Right lobe of liver (tissue), 4 donors: ENCODE data around the gene ZNF827.

Source experiments
- CTCF ChIP-seq, 4 donors: fragments of 200-600 bp in 3 of 4; fragments of 450-650 bp in 1 of 4; IDR thresholded peaks; one replicate each; pipeline versions ENCODE4 v1.5.1 to v1.8.0; 2016 to 2022; ENCODE audit warnings: antibody characterized with exemption in 4 of 4, mild to moderate bottlenecking in 2 of 4
- POLR2A ChIP-seq: fragments of 450-650 bp; IDR thresholded peaks from one replicate; pipeline ENCODE4 v1.6.1; 2017; ENCODE audit warnings: antibody characterized with exemption, mild to moderate bottlenecking
- donor health status: DM: no; HTN: no; CAD: no.
- donor health status: DM: no; HTN: no; CAD: no.
- donor health status: DM: no; HTN: yes; CAD: no.

GRCh38 chr4:145909773-145910172 lies 28.9 kb downstream of the ZNF827 start:
- TF ChIP-seq CTCF (IDR thresholded peaks at IDR 0.05) (no peak), POLR2A (no peak)
